GM12878 (cell line): ENCODE results near the gene GM2A. TPM values are rescaled to one million over a fixed set of nuclear protein-coding genes. Genes with fewer than 3 reads are reported as not detected.
"Not testable (repeated sequence)": the region's sequence is repeated elsewhere in the genome, so short reads cannot be mapped to it uniquely, and the experiment has no call there.

ENCODE experiments used
- ATAC-seq: fragments of 200-7000 bp; cut with Tn5 transposase; 3 replicates; pipeline ENCODE4 v1.9.1; 2020; ENCODE audit warnings: mild to moderate bottlenecking, moderate library complexity
- BruUV-seq: library from RNA; stranded (reverse); fragments of 400-500 nt; replicated peaks from 2 replicates; lab custom pipeline; 2021; lab: Mats Ljungman, UMichigan
- CTCF ChIA-PET: fragments of 300-600 bp; sonication (Branson Sonifier 250); formaldehyde crosslinking; extraction: SDS; loops from one replicate; lab custom pipeline; 2021; ENCODE audit warnings: inconsistent platforms; lab: Yijun Ruan, JAX
- POLR2A ChIA-PET: fragments of 350-600 bp; formaldehyde crosslinking; extraction: SDS; loops from one replicate; lab custom pipeline; 2021; ENCODE audit warnings: inconsistent platforms; lab: Charles Lee
- RAD21 ChIA-PET: fragments of 300-600 bp; sonication (Branson Sonifier 250); formaldehyde crosslinking; loops from one replicate; lab custom pipeline; 2023; ENCODE audit warnings: antibody characterized with exemption; ENCODE audit not compliant: unreplicated experiment; lab: Charles Lee
- SMC1A ChIA-PET: fragments of 300-600 bp; sonication (Branson Sonifier 250); formaldehyde crosslinking; loops from one replicate; lab custom pipeline; 2023; ENCODE audit not compliant: unreplicated experiment, uncharacterized antibody; lab: Charles Lee
- DNase-seq: peaks from one replicate; pipeline ENCODE4 v3.0.0-alpha.2; 2011; ENCODE audit warnings: low read depth, low spot score
- FAIRE-seq: peaks from 3 replicates; lab custom pipeline; 2011; peaks lifted over from hg19 to GRCh38; lab: Jason Lieb, UNC
- H2AFZ ChIP-seq: 2 replicates; pipeline ENCODE4 v1.6.0; 2011; ENCODE audit warnings: low read depth, low read length, control low read depth; ENCODE audit not compliant: control insufficient read depth
- H3K27ac ChIP-seq: 2 replicates; pipeline ENCODE4 v1.5.1; 2011; ENCODE audit warnings: control low read depth; ENCODE audit not compliant: control insufficient read depth, insufficient read depth
- H3K27me3 ChIP-seq, 2 experiments: replicated peaks in 1 of 2; 2 replicates each; pipeline versions ENCODE4 v1.6.0 to v1.6.1; 2011; ENCODE audit warnings: low read length in 1 of 2; ENCODE audit not compliant: control insufficient read depth in 2 of 2, insufficient read depth in 2 of 2
- H3K36me3 ChIP-seq, 2 experiments: 2 replicates each; pipeline ENCODE4 v1.5.1; 2011; ENCODE audit warnings: low read length in 1 of 2; ENCODE audit not compliant: control insufficient read depth in 2 of 2, insufficient read depth in 2 of 2
- H3K4me1 ChIP-seq: 2 replicates; pipeline ENCODE4 v1.6.1; 2011; ENCODE audit warnings: mild to moderate bottlenecking, low read length, moderate library complexity, mixed read lengths; ENCODE audit not compliant: control insufficient read depth, insufficient read depth
- H3K4me2 ChIP-seq: 2 replicates; pipeline ENCODE4 v1.6.0; 2011; ENCODE audit warnings: control low read depth; ENCODE audit not compliant: control insufficient read depth, insufficient read depth
- H3K4me3 ChIP-seq: fragments of 200-600 bp; sonication (generic); 2 replicates; pipeline ENCODE4 v1.5.1; 2016
- H3K79me2 ChIP-seq: 2 replicates; pipeline ENCODE4 v1.6.0; 2011; ENCODE audit warnings: low read length; ENCODE audit not compliant: control insufficient read depth, insufficient read depth
- H3K9ac ChIP-seq: 2 replicates; pipeline ENCODE4 v1.8.0; 2011; ENCODE audit warnings: low read length, control low read depth, mixed read lengths; ENCODE audit not compliant: control insufficient read depth, insufficient read depth
- H3K9me3 ChIP-seq: replicated peaks from 3 replicates; pipeline ENCODE4 v1.5.1; 2011; ENCODE audit warnings: mild to moderate bottlenecking, low read length; ENCODE audit not compliant: control insufficient read depth, insufficient read depth
- H4K20me1 ChIP-seq: 2 replicates; pipeline ENCODE4 v1.6.0; 2011; ENCODE audit not compliant: control insufficient read depth, insufficient read depth
- BRCA1 ChIP-seq: IDR thresholded peaks from 2 replicates; pipeline ENCODE4 v1.6.1; 2011; ENCODE audit warnings: low read depth, low read length, improper control_type of control experiment
- CREB1 ChIP-seq: IDR thresholded peaks from 2 replicates; pipeline ENCODE4 v1.6.1; 2012; ENCODE audit warnings: low read depth, mild to moderate bottlenecking, inconsistent platforms
- CREM ChIP-seq: IDR thresholded peaks from 2 replicates; pipeline ENCODE4 v1.6.1; 2014; ENCODE audit warnings: antibody characterized with exemption, low read depth
- E2F4 ChIP-seq: IDR thresholded peaks from 2 replicates; pipeline ENCODE4 v1.6.1; 2012; ENCODE audit warnings: low read depth, low read length, improper control_type of control experiment
- EGR1 ChIP-seq, 2 experiments: IDR thresholded peaks; 1 replicate in 1 of 2; 2 replicates in 1 of 2; pipeline ENCODE4 v1.6.1; 2011 to 2012; ENCODE audit warnings: low read depth in 2 of 2, low read length in 2 of 2, borderline replicate concordance in 1 of 2, mild to moderate bottlenecking in 1 of 2, moderate library complexity in 1 of 2
- HDAC6 ChIP-seq: fragments of 200-600 bp; sonication (generic); IDR thresholded peaks from one replicate; pipeline ENCODE4 v1.8.0; 2017; ENCODE audit warnings: antibody characterized with exemption; ENCODE audit not compliant: unreplicated experiment
- IKZF1 ChIP-seq: fragments of 450-650 bp; conservative IDR thresholded peaks from 2 replicates; pipeline ENCODE4 v1.6.1; 2017; ENCODE audit warnings: antibody characterized with exemption, mild to moderate bottlenecking
- IKZF2 ChIP-seq, 2 experiments: fragments of 450-650 bp; IDR thresholded peaks; 2 replicates each; pipeline ENCODE4 v1.6.1; 2017; ENCODE audit warnings: mild to moderate bottlenecking in 2 of 2, moderate library complexity in 2 of 2
- KLF5 ChIP-seq: fragments of 450-650 bp; IDR thresholded peaks from 2 replicates; pipeline ENCODE4 v1.6.1; 2014; ENCODE audit warnings: mild to moderate bottlenecking; ENCODE audit not compliant: partially characterized antibody
- MXI1 ChIP-seq: fragments of 150-350 bp; IDR thresholded peaks from 2 replicates; pipeline ENCODE4 v1.6.1; 2011; ENCODE audit warnings: low read depth, mild to moderate bottlenecking, inconsistent platforms, low read length, improper control_type of control experiment
- PAX5 ChIP-seq: IDR thresholded peaks from 2 replicates; pipeline ENCODE4 v1.6.1; 2011; ENCODE audit warnings: low read depth, low read length, borderline replicate concordance
- POLR2A ChIP-seq: IDR thresholded peaks from 2 replicates; pipeline ENCODE4 v1.6.1; 2011; ENCODE audit warnings: low read depth, mild to moderate bottlenecking, low read length
- POLR2AphosphoS5 ChIP-seq: IDR thresholded peaks from 2 replicates; pipeline ENCODE4 v1.6.1; 2011; ENCODE audit warnings: mild to moderate bottlenecking, low read length, inconsistent platforms
- RAD21 ChIP-seq: IDR thresholded peaks from 2 replicates; pipeline ENCODE4 v1.6.1; 2011; ENCODE audit warnings: mild to moderate bottlenecking, low read depth, low read length, moderate library complexity; ENCODE audit not compliant: insufficient read depth
- RAD51 ChIP-seq: fragments of 450-650 bp; IDR thresholded peaks from 2 replicates; pipeline ENCODE4 v1.6.1; 2016; ENCODE audit warnings: moderate library complexity, mild to moderate bottlenecking, inconsistent platforms
- RB1 ChIP-seq: fragments of 450-650 bp; formaldehyde crosslinking; IDR thresholded peaks from 2 replicates; pipeline ENCODE4 v1.6.1; 2017; ENCODE audit warnings: mild to moderate bottlenecking, borderline replicate concordance
- RELA ChIP-seq: fragments of 450-650 bp; IDR thresholded peaks from 2 replicates; pipeline ENCODE4 v1.8.0; 2014; ENCODE audit warnings: borderline replicate concordance; ENCODE audit not compliant: partially characterized antibody
- RUNX3 ChIP-seq: IDR thresholded peaks from 2 replicates; pipeline ENCODE4 v1.6.1; 2012; ENCODE audit warnings: low read length, inconsistent platforms
- SMC3 ChIP-seq: IDR thresholded peaks from 2 replicates; pipeline ENCODE4 v1.6.1; 2011; ENCODE audit warnings: low read length, improper control_type of control experiment, borderline replicate concordance
- SPI1 ChIP-seq: IDR thresholded peaks from 2 replicates; pipeline ENCODE4 v1.6.1; 2011; ENCODE audit warnings: low read depth, mild to moderate bottlenecking, low read length, moderate library complexity, borderline replicate concordance; ENCODE audit not compliant: insufficient read depth
- SRF ChIP-seq, 2 experiments: IDR thresholded peaks; 2 replicates each; pipeline ENCODE4 v1.6.1; 2011; ENCODE audit warnings: low read depth in 2 of 2, low read length in 2 of 2, mild to moderate bottlenecking in 1 of 2, moderate library complexity in 1 of 2
- YY1 ChIP-seq: IDR thresholded peaks from 2 replicates; pipeline ENCODE4 v1.6.1; 2011; ENCODE audit warnings: low read depth, mild to moderate bottlenecking, low read length
- ZNF207 ChIP-seq: fragments of 450-650 bp; IDR thresholded peaks from 2 replicates; pipeline ENCODE4 v1.6.1; 2014; ENCODE audit warnings: antibody characterized with exemption, mild to moderate bottlenecking, borderline replicate concordance
- WGBS: methylation state at CpG from one replicate; pipeline ENCODE4 v1.1.6; 2016; ENCODE audit warnings: low lambda C conversion rate; ENCODE audit not compliant: insufficient replicate concordance, insufficient coverage; ENCODE audit errors: missing lambda C conversion rate; 5-methylcytosine and 5-hydroxymethylcytosine counted together
- in situ Hi-C: fragments of 300-500 bp; cut with MboI; formaldehyde crosslinking; loops from 9 replicates; pipeline ENCODE4 v1.14.3; 2018; ENCODE audit warnings: mixed read lengths
- intact Hi-C: fragments of 100-400 bp; cut with micrococcal nuclease; formaldehyde crosslinking; loops from one replicate; pipeline ENCODE4 v1.14.2; 2022; ENCODE audit not compliant: unreplicated experiment
- polyA plus RNA-seq, 11 experiments: library from polyadenylated mRNA; depleted of rRNA in 4 of 11; unstranded in 6 of 11; stranded (reverse) in 5 of 11; fragments of >200 nt; fragmentation: Nextera tagmentation in 4 of 11; fragmentation: Illumina TruSeq in 1 of 11; extraction: Ambion mirVana in 4 of 11; extraction: Trizol in 1 of 11; gene quantifications; 1 replicate in 1 of 11; 2 replicates in 10 of 11; pipeline versions ENCODE4 v1.2.1 to v1.2.3, GENCODE V29; 2011 to 2016; ENCODE audit warnings: inconsistent platforms in 2 of 11, missing spikeins in 2 of 11, low read depth in 1 of 11
- total RNA-seq, 4 experiments: library from RNA; depleted of rRNA in 3 of 4; stranded (reverse); fragments of >200 nt in 3 of 4; fragmentation: Illumina TruSeq in 1 of 4; extraction: Trizol in 1 of 4; gene quantifications; 2 replicates each; pipeline versions ENCODE4 v1.2.1 to v1.2.3, GENCODE V29; 2013 to 2021

The GM2A gene
- total and polyA plus RNA-seq, 10 of the 15 experiments (the other 5 are each of a cell fraction or from before 2014, with no cell fraction given) = 33.6 to 106 (median 68.2) TPM

- TF ChIP-seq RB1 (no peak), SPI1 (no peak), KLF5 (no peak), RAD21 (0 out of 2 replicates have a peak, but pooled peaks have one; percentile 13), POLR2A (peak; percentile 58), MXI1 (peak; percentile 76; the same call in 1 of the 2 replicates), ZNF207 (peak; percentile 47), RAD51 (no peak), CREB1 (0 out of 2 replicates have a peak, but pooled peaks have one; percentile 33), IKZF1 (peak; percentile 41; the same call in 1 of the 2 replicates), IKZF2 (IDR thresholded peaks at IDR 0.05) (peak in 1 of 2 experiments; percentile 12; a peak in 1 of 4 replicates), SRF (IDR thresholded peaks at IDR 0.05; ENCODE audit: low read depth in 2 of 2, low read length in 2 of 2) (0 out of 4 replicates have a peak, but pooled peaks of 1 of the 2 experiments have one; percentile 35), RELA (no peak), E2F4 (no peak), HDAC6 (no peak), CREM (no peak; the same call in 1 of the 2 replicates), EGR1 (IDR thresholded peaks at IDR 0.05; ENCODE audit: borderline replicate concordance in 1 of 2, low read depth in 2 of 2, low read length in 2 of 2) (peak in 1 of 2 experiments; percentile 62; a peak in 1 of 3 replicates), PAX5 (0 out of 2 replicates have a peak, but pooled peaks have one; percentile 43), BRCA1 (0 out of 2 replicates have a peak, but pooled peaks have one; percentile 8), SMC3 (peak; percentile 7; the same call in 1 of the 2 replicates), RUNX3 (peak; percentile 88), YY1 (peak; percentile 65; the same call in 1 of the 2 replicates), POLR2AphosphoS5 (peak; percentile 67)
These were observed 18.3 kb upstream of the GM2A start (continued) for GRCh38 chr5:151234476-151235238.

GRCh38 chr5:151235239-151235571 is 17.8 kb upstream of the GM2A start:
- in situ Hi-C loops, ATAC-seq, FAIRE-seq, intact Hi-C loops, H3K27me3 ChIP-seq, BruUV-seq, H3K36me3 ChIP-seq, DNase-seq, H4K20me1 ChIP-seq, H3K9me3 ChIP-seq, H3K79me2 ChIP-seq: not testable (repeated sequence)
- peak overlapping the region; percentile 87 for H3K4me2 ChIP-seq
- H3K4me1 ChIP-seq = peaks cover 50% of the 10 kb centered on the region
- H2AFZ ChIP-seq = peak overlapping the region; percentile 63
- H3K4me3 ChIP-seq = 0 out of 2 replicates have a peak overlapping the region, but pooled peaks have one; percentile 13
- WGBS = 97% methylated on average over 6 of the region's 6 CpGs
- POLR2A ChIA-PET = interaction anchor here (0.7 to 10.2 kb wide), 7 partner anchors 17 to 142 kb away, joined by 3 to 290 read pairs (median 3); partner anchors contain the start of genes CCDC69 and GM2A
- CTCF ChIA-PET = interaction anchor here (0.7 to 9.9 kb wide), 7 partner anchors 17 to 165 kb away, joined by 3 to 293 read pairs (median 7); partner anchors contain the start of genes CCDC69 and GM2A
- H3K27ac ChIP-seq = peak overlapping the region; percentile 59
- SMC1A ChIA-PET = interaction anchor here (1.1 to 11.1 kb wide), 9 partner anchors 16 to 120 kb away, joined by 3 to 325 read pairs (median 6); partner anchors contain the start of genes CCDC69 and GM2A
- RAD21 ChIA-PET = interaction anchor here (0.7 to 3.6 kb wide), 14 partner anchors 11 to 120 kb away, joined by 3 to 42 read pairs (median 9); partner anchors contain the start of genes ANXA6, CCDC69 and GM2A
- peak overlapping the region; percentile 36 for H3K9ac ChIP-seq
